Effector memory CD4-positive, alpha-beta T cell (primary cell): ENCODE results near the gene RANBP17.
"Not testable (repeated sequence)": the region's sequence is repeated elsewhere in the genome, so short reads cannot be mapped to it uniquely, and the experiment has no call there.

Source experiments
- DNase-seq, 3 donors: peaks; one replicate each; pipeline ENCODE4 v3.0.0-alpha.2; 2020
- H3K27ac ChIP-seq: 2 replicates; pipeline ENCODE4 v1.7.0; 2013; ENCODE audit warnings: mild to moderate bottlenecking, low read length, moderate library complexity; ENCODE audit not compliant: insufficient read depth, poor library complexity, severe bottlenecking
- H3K27me3 ChIP-seq: replicated peaks from 2 replicates; pipeline ENCODE4 v1.7.0; 2013; ENCODE audit warnings: mild to moderate bottlenecking, low read length; ENCODE audit not compliant: insufficient read depth, control insufficient read depth, poor library complexity, severe bottlenecking
- H3K36me3 ChIP-seq: 2 replicates; pipeline ENCODE4 v1.7.0; 2013; ENCODE audit warnings: mild to moderate bottlenecking, low read length, moderate library complexity; ENCODE audit not compliant: control insufficient read depth, insufficient read depth
- H3K4me1 ChIP-seq: 2 replicates; pipeline ENCODE4 v1.7.0; 2013; ENCODE audit warnings: low read length, mild to moderate bottlenecking; ENCODE audit not compliant: control insufficient read depth, insufficient read depth, poor library complexity, severe bottlenecking
- H3K4me3 ChIP-seq: 2 replicates; pipeline ENCODE4 v1.7.0; 2013; ENCODE audit warnings: low read length, low read depth, mild to moderate bottlenecking; ENCODE audit not compliant: insufficient read depth, poor library complexity, severe bottlenecking
- H3K9me3 ChIP-seq: 2 replicates; pipeline ENCODE4 v1.7.0; 2013; ENCODE audit warnings: mild to moderate bottlenecking, low read length, moderate library complexity; ENCODE audit not compliant: control insufficient read depth

The RANBP17 gene

GRCh38 chr5:170886210-170886894 is 24.5 kb downstream of the RANBP17 start:
- Histone ChIP-seq H3K4me1 (no peaks in the 10 kb centered on the region), H3K4me3 (no peak overlapping the region), H3K36me3 (no peaks in the 10 kb centered on the region), H3K27ac (no peak overlapping the region), H3K27me3 (no peaks in the 10 kb centered on the region), H3K9me3 (no peaks in the 10 kb centered on the region)
- no peak for DNase-seq

- H3K27ac ChIP-seq: no peak overlapping the region
- no peak for DNase-seq
- H3K9me3 ChIP-seq: no peaks in the 10 kb centered on the region
- no peaks in the 10 kb centered on the region for H3K27me3 ChIP-seq
- no peaks in the 10 kb centered on the region for H3K4me1 ChIP-seq
- H3K4me3 ChIP-seq: no peak overlapping the region
- H3K36me3 ChIP-seq: no peaks in the 10 kb centered on the region
These were observed 30.4 kb downstream of the RANBP17 start for GRCh38 chr5:170892196-170892595.

DNA sequence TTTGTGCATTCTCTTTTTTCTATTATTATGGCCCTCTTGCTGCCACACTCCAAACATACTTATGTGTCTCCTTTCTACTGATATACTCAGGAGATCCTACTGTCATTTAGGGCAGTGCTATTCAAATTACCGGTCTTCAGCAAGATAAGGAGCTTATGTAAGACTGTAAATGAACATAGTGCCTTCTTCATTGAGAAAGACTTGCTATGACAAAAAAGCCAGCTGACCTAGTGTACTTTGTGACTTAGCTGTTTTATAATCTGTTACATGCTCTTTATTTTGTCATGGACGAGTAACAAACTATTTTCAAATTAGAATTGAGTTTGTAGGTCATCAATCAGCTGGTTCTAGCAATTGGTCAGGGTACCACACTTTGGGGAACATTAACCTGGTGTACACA is 32.8 kb downstream of the RANBP17 start:
- Histone ChIP-seq H3K9me3 (no peaks in the 10 kb centered on the region), H3K4me3 (no peak overlapping the region), H3K27me3 (no peaks in the 10 kb centered on the region), H3K4me1 (no peaks in the 10 kb centered on the region), H3K27ac (no peak overlapping the region), H3K36me3 (no peaks in the 10 kb centered on the region)
- DNase-seq: no peak

DNA sequence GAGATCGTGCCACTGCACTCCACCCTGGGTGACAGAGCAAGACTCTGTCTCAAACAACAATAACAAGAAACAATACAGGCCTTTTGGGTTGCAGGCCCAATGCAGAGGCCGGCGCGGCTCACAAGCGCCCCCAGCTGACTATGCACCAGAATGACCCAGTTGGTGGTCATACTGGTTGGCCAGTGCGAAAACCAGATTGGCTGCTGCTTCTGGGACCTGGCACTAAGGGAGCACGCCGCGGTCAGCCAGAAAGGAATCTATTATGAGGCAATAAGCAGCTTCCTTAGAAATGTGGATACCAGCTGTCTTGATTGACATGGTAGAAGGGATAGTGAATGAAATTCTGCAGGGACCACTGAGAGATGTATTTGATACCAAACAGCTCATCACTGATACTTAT is 35.0 kb downstream of the RANBP17 start:
- DNase-seq: no peak
- H3K27ac ChIP-seq: no peak overlapping the region
- no peaks in the 10 kb centered on the region for H3K27me3 ChIP-seq
- H3K36me3 ChIP-seq: no peaks in the 10 kb centered on the region
- no peak overlapping the region for H3K4me3 ChIP-seq
- H3K4me1 ChIP-seq: no peaks in the 10 kb centered on the region
- no peaks in the 10 kb centered on the region for H3K9me3 ChIP-seq

DNA sequence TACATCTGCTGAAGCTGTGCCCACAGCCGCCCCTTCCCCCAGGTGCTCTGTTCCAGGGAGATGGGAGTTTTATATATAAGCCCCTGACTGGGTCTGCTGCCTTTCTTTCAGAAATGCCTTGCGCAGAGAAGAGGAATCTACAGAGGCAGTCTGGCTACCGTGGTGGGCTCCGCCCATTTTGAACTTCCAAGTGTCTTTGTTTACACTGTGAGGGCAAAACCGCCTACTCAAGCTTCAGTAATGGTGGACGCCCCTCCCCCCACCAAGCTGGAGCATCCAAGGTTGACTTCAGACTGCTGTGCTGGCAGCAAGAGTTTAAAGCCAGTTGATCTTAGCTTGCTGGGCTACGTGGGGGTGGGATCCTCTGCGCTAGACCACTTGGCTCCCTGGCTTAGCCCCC is 41.3 kb downstream of the RANBP17 start:
- no peaks in the 10 kb centered on the region for H3K36me3 ChIP-seq
- no peaks in the 10 kb centered on the region for H3K4me1 ChIP-seq
- H3K9me3 ChIP-seq: no peaks in the 10 kb centered on the region
- DNase-seq: no peak
- H3K27ac ChIP-seq: no peak overlapping the region
- H3K27me3 ChIP-seq: no peaks in the 10 kb centered on the region
- H3K4me3 ChIP-seq: no peak overlapping the region

DNA sequence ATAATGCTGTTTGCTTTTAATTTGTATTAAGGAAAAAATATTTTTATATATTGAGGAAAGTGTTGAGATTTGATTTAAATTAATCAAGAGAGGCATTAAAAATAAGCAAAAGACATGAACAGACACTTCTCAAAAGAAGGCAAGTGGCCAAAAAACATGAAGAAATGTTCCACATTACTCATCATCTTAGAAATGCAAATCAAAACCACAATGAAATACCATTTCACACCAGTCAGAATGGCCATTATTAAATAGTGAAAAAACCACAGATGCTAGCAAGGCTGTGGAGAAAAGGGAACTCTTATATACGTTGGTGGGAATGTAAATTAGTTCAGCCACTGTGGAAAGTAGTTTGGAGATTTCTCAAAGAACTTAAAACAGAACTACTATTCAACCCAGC is 45.9 kb downstream of the RANBP17 start:
- H3K4me1 ChIP-seq: no peaks in the 10 kb centered on the region
- no peak overlapping the region for H3K4me3 ChIP-seq
- H3K9me3 ChIP-seq: no peaks in the 10 kb centered on the region
- no peaks in the 10 kb centered on the region for H3K36me3 ChIP-seq
- no peak overlapping the region for H3K27ac ChIP-seq
- DNase-seq: no peak
- H3K27me3 ChIP-seq: no peaks in the 10 kb centered on the region

- Histone ChIP-seq H3K27ac (no peak overlapping the region), H3K9me3 (no peaks in the 10 kb centered on the region), H3K4me3 (no peak overlapping the region), H3K4me1 (no peaks in the 10 kb centered on the region), H3K36me3 (no peaks in the 10 kb centered on the region), H3K27me3 (no peaks in the 10 kb centered on the region)
- no peak for DNase-seq
These were observed 51.8 kb downstream of the RANBP17 start for GRCh38 chr5:170913573-170913972.

- Histone ChIP-seq H3K4me1 (no peaks in the 10 kb centered on the region), H3K27me3 (no peaks in the 10 kb centered on the region), H3K9me3 (no peaks in the 10 kb centered on the region), H3K4me3 (no peak overlapping the region), H3K36me3 (no peaks in the 10 kb centered on the region), H3K27ac (no peak overlapping the region)
- DNase-seq: no peak
These were observed 55.3 kb downstream of the RANBP17 start for GRCh38 chr5:170917113-170917512.

GRCh38 chr5:170920196-170920595 is 58.4 kb downstream of the RANBP17 start:
- Histone ChIP-seq H3K27ac (no peak overlapping the region), H3K4me3 (no peak overlapping the region), H3K36me3 (no peaks in the 10 kb centered on the region), H3K4me1 (no peaks in the 10 kb centered on the region), H3K9me3 (no peaks in the 10 kb centered on the region), H3K27me3 (no peaks in the 10 kb centered on the region)
- DNase-seq: no peak

DNA sequence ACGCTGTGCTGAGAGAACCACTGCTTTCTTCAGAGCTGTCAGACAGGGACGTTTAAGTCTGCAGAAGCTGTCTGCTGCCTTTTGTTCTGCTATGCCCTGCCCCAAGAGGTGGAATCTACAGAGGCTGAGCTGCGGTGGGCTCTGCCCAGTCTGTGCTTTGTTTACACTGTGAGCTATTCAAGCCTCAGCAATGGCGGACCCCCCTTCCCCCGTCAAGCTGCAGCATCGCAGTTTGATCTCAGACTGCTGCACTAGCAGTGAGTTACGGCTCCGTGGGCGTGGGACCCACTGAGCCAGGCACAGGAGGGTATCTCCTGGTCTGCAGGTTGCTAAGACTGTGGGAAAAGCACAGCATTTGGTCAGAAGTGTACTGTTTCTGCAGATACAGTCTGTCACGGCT is 60.5 kb downstream of the RANBP17 start:
- H3K27ac ChIP-seq, H3K36me3 ChIP-seq, H3K4me1 ChIP-seq, H3K9me3 ChIP-seq, DNase-seq, H3K27me3 ChIP-seq, H3K4me3 ChIP-seq: not testable (repeated sequence)
